ENCODE results near the gene CNTNAP2. TPM values are rescaled to one million over a fixed set of nuclear protein-coding genes. Genes with fewer than 3 reads are reported as not detected.

CNTNAP2 gene
- total and polyA plus RNA-seq, 2 of the 13 experiments (the other 11 are each of a cell fraction or from before 2014, with no cell fraction given) = 0.40 to 0.42 TPM

DNA sequence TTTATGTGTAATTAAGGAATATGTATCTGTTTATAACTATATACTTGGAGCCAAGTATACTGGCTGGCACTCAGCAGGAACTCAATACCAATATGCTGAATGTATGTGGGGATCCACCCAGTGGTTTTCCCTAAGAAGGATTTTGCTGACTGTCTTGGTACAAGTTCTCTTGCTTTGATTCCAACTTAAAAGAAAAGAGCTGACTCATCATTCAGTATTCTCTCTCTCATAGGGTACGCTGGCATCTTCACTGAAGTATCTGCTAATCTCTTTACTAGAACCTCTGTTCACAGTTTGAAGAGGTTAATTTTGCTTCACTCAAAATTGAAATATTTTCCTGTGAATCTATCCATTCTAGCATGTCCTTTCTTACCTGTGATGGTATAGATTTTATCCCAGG lies 1044.8 kb downstream of the CNTNAP2 start:
- Histone ChIP-seq H4K20me1 (ENCODE audit: insufficient read depth, low read length) (no peaks in the 10 kb centered on the region), H3K9ac (ENCODE audit: insufficient read depth, low read depth, low read length) (no peak overlapping the region), H3K27me3 (ENCODE audit: control insufficient read depth in 1 of 2, insufficient read depth in 2 of 2, low read length in 2 of 2) (no peaks in the 10 kb centered on the region), H3K27ac (ENCODE audit: extremely low read length, insufficient read depth, low read length) (no peak overlapping the region), H3K9me3 (ENCODE audit: low read length) (peaks cover 28% of the 10 kb centered on the region), H3K36me3 (replicated peaks in 1 of 2; ENCODE audit: control insufficient read depth in 1 of 2, insufficient read depth in 2 of 2, low read length in 2 of 2) (no peaks in the 10 kb centered on the region), H3K4me1 (ENCODE audit: insufficient read depth, low read length) (no peaks in the 10 kb centered on the region), H3K79me2 (ENCODE audit: insufficient read depth, low read length) (no peaks in the 10 kb centered on the region), H3K4me2 (ENCODE audit: low read depth, low read length) (no peak overlapping the region), H2AFZ (ENCODE audit: low read length) (no peak overlapping the region), H3K4me3 (replicated peaks in 1 of 3; ENCODE audit: insufficient read depth in 1 of 3, low read depth in 2 of 3, low read length in 3 of 3) (no peak overlapping the region)
- intact Hi-C loops (cut with micrococcal nuclease; ENCODE audit: unreplicated experiment) (no loop called here), in situ Hi-C loops (cut with HindIII; ENCODE audit: extremely low pct_ligation_motif_present, low pct_unique_long_range_greater_than_20kb) (no loop called here)
- TF ChIP-seq MAFF (IDR thresholded peaks at IDR 0.05; ENCODE audit: low read depth, low read length) (peak; percentile 97), AGO2 (optimal IDR thresholded peaks at IDR 0.05; ENCODE audit: low read depth, low read length) (no peak), MAFK (conservative IDR thresholded peaks at IDR 0.05 in 1 of 2, IDR thresholded peaks at IDR 0.05 in 1 of 2; ENCODE audit: low read length in 2 of 2) (peak; percentile 92 to 98), TMF1 (CRISPR knock-in tag; IDR thresholded peaks at IDR 0.05; ENCODE audit: low read depth) (no peak), TAF1 (CRISPR knock-in tag; IDR thresholded peaks at IDR 0.05) (no peak), HNF4G (IDR thresholded peaks at IDR 0.05; ENCODE audit: borderline replicate concordance, low read depth, low read length) (no peak), HNF4G (CRISPR knock-in tag; IDR thresholded peaks at IDR 0.05; ENCODE audit: borderline replicate concordance, low read depth) (no peak)
- DNase-seq (ENCODE audit: low spot score) = no peak
- no peak for FAIRE-seq
- ChIA-PET CTCF (ENCODE audit: low intra/inter-chr PET ratio, low total read pairs) (no interaction called here), POLR2A (no interaction called here)
- WGBS (ENCODE audit: low lambda C conversion rate) = 64% methylated on average over 1 of the region's 1 CpG
- ATAC-seq = no peak
- no TSS peak for BruUV-seq (replicated peaks)

DNA sequence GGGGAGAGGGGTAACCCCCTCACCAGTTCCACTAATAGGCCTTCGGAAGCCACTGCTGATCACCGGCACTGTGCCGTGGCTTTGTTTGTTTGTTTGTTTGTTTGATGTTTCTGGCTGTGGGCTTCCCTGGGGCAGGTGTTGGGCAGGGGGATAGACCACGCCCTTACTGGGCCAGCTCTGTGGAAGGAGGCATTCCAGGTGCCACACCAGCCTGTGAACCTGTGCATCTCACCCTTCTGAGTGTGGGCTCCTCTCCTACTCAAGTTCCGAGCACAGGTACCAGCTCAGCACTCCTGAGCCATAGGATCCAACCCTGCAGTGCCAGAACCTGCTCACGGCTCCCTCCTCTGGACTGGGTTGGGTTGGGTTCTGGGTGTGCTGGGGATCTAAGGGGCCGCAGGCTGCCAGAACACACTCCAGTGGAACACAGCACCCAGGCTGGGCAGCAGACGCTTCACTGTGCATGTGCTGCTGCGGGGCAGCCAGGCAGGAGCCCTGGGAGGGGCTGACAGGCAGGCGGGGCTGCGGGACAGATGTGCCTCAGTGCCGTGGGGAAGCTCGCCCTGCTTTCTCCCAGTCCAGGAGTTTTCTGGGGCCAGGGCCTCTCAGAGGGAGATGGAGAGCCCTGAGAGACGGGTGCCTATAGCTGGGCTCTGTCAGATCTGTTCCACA lies 1053.9 kb downstream of the CNTNAP2 start:
- no peak; the same call in 2 of the 3 replicates for ATAC-seq
- BruUV-seq (replicated peaks) = no TSS peak
- FAIRE-seq = no peak
- Histone ChIP-seq H3K27ac (ENCODE audit: extremely low read length, insufficient read depth, low read length) (no peak overlapping the region), H3K4me3 (replicated peaks in 1 of 3; ENCODE audit: insufficient read depth in 1 of 3, low read depth in 2 of 3, low read length in 3 of 3) (no peak overlapping the region), H3K4me1 (ENCODE audit: insufficient read depth, low read length) (no peaks in the 10 kb centered on the region), H2AFZ (ENCODE audit: low read length) (no peak overlapping the region), H3K9me3 (ENCODE audit: low read length) (peaks cover 12% of the 10 kb centered on the region), H3K9ac (ENCODE audit: insufficient read depth, low read depth, low read length) (no peak overlapping the region), H3K27me3 (ENCODE audit: control insufficient read depth in 1 of 2, insufficient read depth in 2 of 2, low read length in 2 of 2) (no peaks in the 10 kb centered on the region), H3K4me2 (ENCODE audit: low read depth, low read length) (no peak overlapping the region), H3K79me2 (ENCODE audit: insufficient read depth, low read length) (no peaks in the 10 kb centered on the region), H4K20me1 (ENCODE audit: insufficient read depth, low read length) (no peaks in the 10 kb centered on the region), H3K36me3 (replicated peaks in 1 of 2; ENCODE audit: control insufficient read depth in 1 of 2, insufficient read depth in 2 of 2, low read length in 2 of 2) (no peaks in the 10 kb centered on the region)
- POLR2A ChIA-PET = no interaction called here
- intact Hi-C loops (cut with micrococcal nuclease; ENCODE audit: unreplicated experiment) = no loop called here
- CTCF ChIA-PET (ENCODE audit: low intra/inter-chr PET ratio, low total read pairs) = no interaction called here
- WGBS (ENCODE audit: low lambda C conversion rate) = 45% methylated on average over 5 of the region's 14 CpGs
- no peak for DNase-seq (ENCODE audit: low spot score)
- in situ Hi-C loops (cut with HindIII; ENCODE audit: extremely low pct_ligation_motif_present, low pct_unique_long_range_greater_than_20kb) = no loop called here
- TF ChIP-seq SUZ12 (IDR thresholded peaks at IDR 0.05; ENCODE audit: low read depth, low read length) = no peak
- no peak for TF ChIP-seq SMAD9 (CRISPR knock-in tag; IDR thresholded peaks at IDR 0.05)
- no peak for TF ChIP-seq SAP130 (CRISPR knock-in tag; IDR thresholded peaks at IDR 0.05; ENCODE audit: low read depth)
- TF ChIP-seq ZNF460 (CRISPR knock-in tag; IDR thresholded peaks at IDR 0.05; ENCODE audit: borderline replicate concordance) = no peak
- TF ChIP-seq MIER2 (CRISPR knock-in tag; IDR thresholded peaks at IDR 0.05) = no peak
- TF ChIP-seq MEIS2 (CRISPR knock-in tag; IDR thresholded peaks at IDR 0.05) = no peak
- TF ChIP-seq TAF15 (IDR thresholded peaks at IDR 0.05; ENCODE audit: low read depth, low read length, poor library complexity, severe bottlenecking) = no peak
- TF ChIP-seq, protein P1, sequence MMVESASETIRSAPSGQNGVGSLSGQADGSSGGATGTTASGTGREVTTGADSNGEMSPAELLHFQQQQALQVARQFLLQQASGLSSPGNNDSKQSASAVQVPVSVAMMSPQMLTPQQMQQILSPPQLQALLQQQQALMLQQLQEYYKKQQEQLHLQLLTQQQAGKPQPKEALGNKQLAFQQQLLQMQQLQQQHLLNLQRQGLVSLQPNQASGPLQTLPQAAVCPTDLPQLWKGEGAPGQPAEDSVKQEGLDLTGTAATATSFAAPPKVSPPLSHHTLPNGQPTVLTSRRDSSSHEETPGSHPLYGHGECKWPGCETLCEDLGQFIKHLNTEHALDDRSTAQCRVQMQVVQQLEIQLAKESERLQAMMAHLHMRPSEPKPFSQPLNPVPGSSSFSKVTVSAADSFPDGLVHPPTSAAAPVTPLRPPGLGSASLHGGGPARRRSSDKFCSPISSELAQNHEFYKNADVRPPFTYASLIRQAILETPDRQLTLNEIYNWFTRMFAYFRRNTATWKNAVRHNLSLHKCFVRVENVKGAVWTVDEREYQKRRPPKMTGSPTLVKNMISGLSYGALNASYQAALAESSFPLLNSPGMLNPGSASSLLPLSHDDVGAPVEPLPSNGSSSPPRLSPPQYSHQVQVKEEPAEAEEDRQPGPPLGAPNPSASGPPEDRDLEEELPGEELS (CRISPR knock-in tag; IDR thresholded peaks at IDR 0.05) = no peak
- no peak for TF ChIP-seq ZBTB8A (CRISPR knock-in tag; IDR thresholded peaks at IDR 0.05; ENCODE audit: borderline replicate concordance, low read depth)
- TF ChIP-seq PHF20 (CRISPR knock-in tag; IDR thresholded peaks at IDR 0.05) = no peak
- no peak for TF ChIP-seq XBP1 (CRISPR knock-in tag; IDR thresholded peaks at IDR 0.05)
